ENCODE data around the gene YWHAE.

GRCh38 chr17:1365445-1366039 lies 34.5 kb downstream of the YWHAE start:
- peak; percentile 97 for TF ChIP-seq CTCF (conservative IDR thresholded peaks at IDR 0.05; ENCODE audit: low read length)
- TF ChIP-seq EZH2phosphoT487 (IDR thresholded peaks at IDR 0.05; ENCODE audit: borderline replicate concordance, low read depth, low read length): no peak
